DOHH2 (cell line): ENCODE data around the gene CASZ1.

Source experiments
- EZH2phosphoT487 ChIP-seq: fragments of 200-600 bp; sonication (generic); IDR thresholded peaks from 2 replicates; pipeline ENCODE4 v1.6.1; 2017; ENCODE audit warnings: borderline replicate concordance, mild to moderate bottlenecking, antibody characterized with exemption, low read length, moderate library complexity, mixed read lengths
- TF ChIP-seq, protein P1 (sequence below): fragments of 200-600 bp; sonication (generic); IDR thresholded peaks from one replicate; pipeline ENCODE4 v1.5.1; 2014; ENCODE audit warnings: antibody characterized with exemption, mild to moderate bottlenecking, low read depth, low read length; ENCODE audit not compliant: poor library complexity, severe bottlenecking

DNA sequence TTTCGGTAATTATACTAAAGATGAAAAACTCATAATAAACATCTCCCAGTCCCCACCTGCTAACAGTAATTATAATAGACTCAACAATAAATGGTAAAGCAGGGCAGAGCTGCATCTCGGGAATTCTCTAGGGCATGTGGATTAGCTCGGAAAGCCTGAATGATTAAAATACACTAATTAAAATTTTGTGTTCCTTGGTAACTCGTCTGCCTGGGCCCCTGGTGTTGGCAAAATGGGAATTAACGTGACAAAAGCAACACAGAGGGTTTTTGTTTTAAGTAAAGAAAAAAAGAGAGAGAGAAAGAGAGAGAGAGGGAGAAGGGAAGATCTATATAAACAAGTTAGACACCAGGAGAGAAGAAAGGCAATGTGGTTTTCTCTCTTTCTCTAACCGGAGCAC, 62.1 kb downstream of the CASZ1 start:
- TF ChIP-seq, protein P1, sequence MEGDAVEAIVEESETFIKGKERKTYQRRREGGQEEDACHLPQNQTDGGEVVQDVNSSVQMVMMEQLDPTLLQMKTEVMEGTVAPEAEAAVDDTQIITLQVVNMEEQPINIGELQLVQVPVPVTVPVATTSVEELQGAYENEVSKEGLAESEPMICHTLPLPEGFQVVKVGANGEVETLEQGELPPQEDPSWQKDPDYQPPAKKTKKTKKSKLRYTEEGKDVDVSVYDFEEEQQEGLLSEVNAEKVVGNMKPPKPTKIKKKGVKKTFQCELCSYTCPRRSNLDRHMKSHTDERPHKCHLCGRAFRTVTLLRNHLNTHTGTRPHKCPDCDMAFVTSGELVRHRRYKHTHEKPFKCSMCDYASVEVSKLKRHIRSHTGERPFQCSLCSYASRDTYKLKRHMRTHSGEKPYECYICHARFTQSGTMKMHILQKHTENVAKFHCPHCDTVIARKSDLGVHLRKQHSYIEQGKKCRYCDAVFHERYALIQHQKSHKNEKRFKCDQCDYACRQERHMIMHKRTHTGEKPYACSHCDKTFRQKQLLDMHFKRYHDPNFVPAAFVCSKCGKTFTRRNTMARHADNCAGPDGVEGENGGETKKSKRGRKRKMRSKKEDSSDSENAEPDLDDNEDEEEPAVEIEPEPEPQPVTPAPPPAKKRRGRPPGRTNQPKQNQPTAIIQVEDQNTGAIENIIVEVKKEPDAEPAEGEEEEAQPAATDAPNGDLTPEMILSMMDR, result no peak
- no peak for TF ChIP-seq EZH2phosphoT487
